HepG2 (cell line): ENCODE measurements around the gene ECSCR. TPM values are rescaled to one million over a fixed set of nuclear protein-coding genes. Genes with fewer than 3 reads are reported as not detected.
A peak's percentile ranks its signal among the peaks of the same experiment; 100 is the strongest.

Experiments
- ATAC-seq: fragments of 200-7000 bp; cut with Tn5 transposase; 3 replicates; pipeline ENCODE4 v1.9.1; 2020; ENCODE audit warnings: mild to moderate bottlenecking, moderate library complexity
- BruUV-seq: library from RNA; stranded (reverse); fragments of 400-500 nt; replicated peaks from 2 replicates; lab custom pipeline; 2021; lab: Mats Ljungman, UMichigan
- CTCF ChIA-PET: fragments of 300-600 bp; formaldehyde crosslinking; extraction: SDS; loops from one replicate; lab custom pipeline; 2021; ENCODE audit warnings: low total read pairs, inconsistent platforms, low intra/inter-chr PET ratio; lab: Yijun Ruan, JAX
- POLR2A ChIA-PET: fragments of 350-600 bp; sonication (Branson Sonifier 250); formaldehyde crosslinking; loops from one replicate; lab custom pipeline; 2020; ENCODE audit warnings: antibody characterized with exemption, inconsistent platforms; lab: Yijun Ruan, JAX
- DNase-seq: peaks from one replicate; pipeline ENCODE4 v3.0.0-alpha.2; 2015; ENCODE audit warnings: low spot score
- FAIRE-seq: peaks from 3 replicates; lab custom pipeline; 2011; peaks lifted over from hg19 to GRCh38; lab: Jason Lieb, UNC
- H2AFZ ChIP-seq: one replicate; pipeline ENCODE4 v1.6.1; 2011; ENCODE audit warnings: low read length, inconsistent platforms
- H3K27ac ChIP-seq: fragments of 300-600 bp; 3 replicates; pipeline ENCODE4 v1.8.0; 2011; ENCODE audit warnings: mixed run types, mild to moderate bottlenecking, mixed read lengths, low read length, inconsistent platforms; ENCODE audit not compliant: insufficient read depth; ENCODE audit errors: extremely low read length
- H3K27me3 ChIP-seq, 2 experiments: fragments of 200-600 bp in 1 of 2; 2 replicates in 1 of 2; 3 replicates in 1 of 2; pipeline versions ENCODE4 v1.6.0 to v1.8.0; 2011; ENCODE audit warnings: low read length in 2 of 2, mild to moderate bottlenecking in 2 of 2, moderate library complexity in 2 of 2, inconsistent platforms in 1 of 2; ENCODE audit not compliant: insufficient read depth in 2 of 2, control insufficient read depth in 1 of 2
- H3K36me3 ChIP-seq, 2 experiments: fragments of 200-600 bp in 1 of 2; replicated peaks in 1 of 2; 2 replicates in 1 of 2; 3 replicates in 1 of 2; pipeline versions ENCODE4 v1.5.1 to v1.8.0; 2011; ENCODE audit warnings: low read length in 2 of 2, inconsistent platforms in 1 of 2; ENCODE audit not compliant: insufficient read depth in 2 of 2, control insufficient read depth in 1 of 2
- H3K4me1 ChIP-seq: 2 replicates; pipeline ENCODE4 v1.5.1; 2012; ENCODE audit warnings: low read length, inconsistent platforms; ENCODE audit not compliant: insufficient read depth
- H3K4me2 ChIP-seq: 2 replicates; pipeline ENCODE4 v1.6.0; 2011; ENCODE audit warnings: low read depth, low read length, inconsistent platforms
- H3K4me3 ChIP-seq, 3 experiments: fragments of 200-600 bp in 1 of 3; sonication (generic), shearing (Covaris generic) in 1 of 3; replicated peaks in 1 of 3; 2 replicates each; pipeline ENCODE4 v1.5.1; 2011 to 2016; ENCODE audit warnings: low read length in 3 of 3, inconsistent platforms in 2 of 3, low read depth in 2 of 3, mild to moderate bottlenecking in 2 of 3, control low read depth in 1 of 3, mixed read lengths in 1 of 3; ENCODE audit not compliant: insufficient read depth in 1 of 3
- H3K79me2 ChIP-seq: one replicate; pipeline ENCODE4 v1.6.1; 2011; ENCODE audit warnings: low read length, inconsistent platforms; ENCODE audit not compliant: insufficient read depth
- H3K9ac ChIP-seq: 2 replicates; pipeline ENCODE4 v1.6.0; 2011; ENCODE audit warnings: mild to moderate bottlenecking, low read depth, low read length, inconsistent platforms; ENCODE audit not compliant: insufficient read depth
- H3K9me3 ChIP-seq: 2 replicates; pipeline ENCODE4 v1.5.1; 2012; ENCODE audit warnings: mild to moderate bottlenecking, low read length
- H4K20me1 ChIP-seq: 2 replicates; pipeline ENCODE4 v1.6.0; 2011; ENCODE audit warnings: inconsistent platforms, mild to moderate bottlenecking, low read length, moderate library complexity; ENCODE audit not compliant: insufficient read depth
- ARHGAP35 ChIP-seq: sonication (generic); formaldehyde crosslinking; IDR thresholded peaks from 2 replicates; pipeline ENCODE4 v1.9.0; 2022; ENCODE audit warnings: mild to moderate bottlenecking, inconsistent platforms, moderate library complexity, missing genetic modification reagents, borderline replicate concordance
- GZF1 ChIP-seq: sonication (generic); formaldehyde crosslinking; IDR thresholded peaks from 2 replicates; pipeline ENCODE4 v1.5.1; 2020; ENCODE audit warnings: mild to moderate bottlenecking, missing genetic modification reagents
- NFAT5 ChIP-seq: sonication (generic); formaldehyde crosslinking; IDR thresholded peaks from 2 replicates; pipeline ENCODE4 v1.4.0; 2020; ENCODE audit warnings: missing genetic modification reagents
- NFKBIZ ChIP-seq: IDR thresholded peaks from 2 replicates; pipeline ENCODE4 v1.6.1; 2018; ENCODE audit warnings: missing genetic modification reagents, missing compliant biosample characterization
- ZBTB8A ChIP-seq: sonication (generic); formaldehyde crosslinking; IDR thresholded peaks from 2 replicates; pipeline ENCODE4 v1.4.0; 2020; ENCODE audit warnings: mild to moderate bottlenecking, low read depth, missing genetic modification reagents, borderline replicate concordance
- ZNF451 ChIP-seq: sonication (generic); formaldehyde crosslinking; IDR thresholded peaks from 2 replicates; pipeline ENCODE4 v1.5.0; 2020; ENCODE audit warnings: mild to moderate bottlenecking, missing genetic modification reagents
- ZNF460 ChIP-seq: sonication (generic); formaldehyde crosslinking; IDR thresholded peaks from 2 replicates; pipeline ENCODE4 v1.5.1; 2020; ENCODE audit warnings: missing genetic modification reagents, mild to moderate bottlenecking, borderline replicate concordance
- ZNF530 ChIP-seq: sonication (generic); formaldehyde crosslinking; IDR thresholded peaks from 2 replicates; pipeline ENCODE4 v1.5.0; 2020; ENCODE audit warnings: low read depth, mild to moderate bottlenecking, missing genetic modification reagents
- ZNF556 ChIP-seq: sonication (generic); formaldehyde crosslinking; IDR thresholded peaks from 2 replicates; pipeline ENCODE4 v1.4.0; 2020; ENCODE audit warnings: mild to moderate bottlenecking, missing genetic modification reagents, borderline replicate concordance
- ZNF879 ChIP-seq: sonication (generic); formaldehyde crosslinking; IDR thresholded peaks from 2 replicates; pipeline ENCODE4 v1.8.1; 2023; ENCODE audit warnings: missing genetic modification reagents
- WGBS: methylation state at CpG from one replicate; pipeline ENCODE4 v1.1.6; 2017; ENCODE audit warnings: low lambda C conversion rate; 5-methylcytosine and 5-hydroxymethylcytosine counted together
- in situ Hi-C: cut with HindIII; loops from 2 replicates; pipeline ENCODE4 v1.10.0; 2017; ENCODE audit warnings: low pct_unique_long_range_greater_than_20kb; ENCODE audit not compliant: extremely low pct_ligation_motif_present
- intact Hi-C: fragments of 100-400 bp; cut with micrococcal nuclease; formaldehyde crosslinking; loops from one replicate; pipeline ENCODE4 v1.10.0; 2022; ENCODE audit not compliant: unreplicated experiment
- polyA plus RNA-seq, 8 experiments: library from polyadenylated mRNA; depleted of rRNA in 3 of 8; stranded (reverse) in 7 of 8; unstranded in 1 of 8; fragments of >200 nt; fragmentation: Illumina TruSeq in 4 of 8; extraction: Trizol in 4 of 8; gene quantifications; 2 replicates each; pipeline versions ENCODE4 v1.2.1 to v1.2.3, GENCODE V29; 2011 to 2016; ENCODE audit warnings: low read depth in 4 of 8, missing spikeins in 1 of 8, mixed read lengths in 1 of 8; ENCODE audit not compliant: insufficient read depth in 1 of 8
- total RNA-seq, 5 experiments: library from RNA; depleted of rRNA; stranded (reverse); fragments of >200 nt; fragmentation: Illumina TruSeq; extraction: Trizol; gene quantifications; 2 replicates each; pipeline ENCODE4 v1.2.3, GENCODE V29; 2016; ENCODE audit warnings: low read depth in 1 of 5
- TF ChIP-seq, protein P1 (sequence below): sonication (generic); formaldehyde crosslinking; conservative IDR thresholded peaks from 2 replicates; pipeline ENCODE4 v1.8.1; 2023; ENCODE audit warnings: missing genetic modification reagents
- TF ChIP-seq, protein P2 (sequence below): sonication (generic); formaldehyde crosslinking; IDR thresholded peaks from 2 replicates; pipeline ENCODE4 v1.8.0; 2022; ENCODE audit warnings: mild to moderate bottlenecking, missing genetic modification reagents

ECSCR gene
- total and polyA plus RNA-seq, 2 of the 13 experiments (the other 11 are each of a cell fraction or from before 2014, with no cell fraction given): 0.18 TPM; not detected in 1

- H3K9ac ChIP-seq: peak overlapping the region; percentile 49
- no peak for ATAC-seq
- no TSS peak for BruUV-seq
- H3K4me1 ChIP-seq: peaks cover 15% of the 10 kb centered on the region
- no peaks in the 10 kb centered on the region for H4K20me1 ChIP-seq
- no peaks in the 10 kb centered on the region for H3K79me2 ChIP-seq
- peak overlapping the region; percentile 94 for H3K4me2 ChIP-seq
- H3K9me3 ChIP-seq: no peaks in the 10 kb centered on the region
- no peaks in the 10 kb centered on the region for H3K36me3 ChIP-seq
- H2AFZ ChIP-seq: peak overlapping the region; percentile 54
- intact Hi-C loops: loop anchor here (5.0 to 10.0 kb wide), 2 partner anchors 64 to 306 kb away; no protein-coding TSS in a partner anchor
- in situ Hi-C loops: no loop called here
- peak overlapping the region; percentile 89 to 98 (median 89) for H3K4me3 ChIP-seq
- CTCF ChIA-PET: no interaction called here
- H3K27ac ChIP-seq: peak overlapping the region; percentile 6
- 0 out of 5 replicates have a peak, but pooled peaks cover 0 to 5% of the 10 kb centered on the region in 2 experiments for H3K27me3 ChIP-seq
- POLR2A ChIA-PET: interaction anchor here (0.8 to 2.4 kb wide), 19 partner anchors 8 to 145 kb away, joined by 3 to 52 read pairs (median 4); partner anchors contain the start of genes MATR3, SPATA24, STING1 and UBE2D2
- no peak for FAIRE-seq
- 19% methylated on average over 7 of the region's 8 CpGs for WGBS
- DNase-seq: no peak
- TF ChIP-seq ZBTB8A (CRISPR knock-in tag) (no peak), ARHGAP35 (CRISPR knock-in tag) (no peak), ZNF556 (CRISPR knock-in tag) (no peak), ZNF530 (CRISPR knock-in tag) (no peak), ZNF460 (CRISPR knock-in tag) (no peak), ZNF451 (0 out of 2 replicates have a peak, but pooled peaks have one; percentile 56), GZF1 (CRISPR knock-in tag) (0 out of 2 replicates have a peak, but pooled peaks have one; percentile 3), NFKBIZ (CRISPR knock-in tag) (no peak), NFAT5 (CRISPR knock-in tag) (no peak), ZNF879 (CRISPR knock-in tag) (no peak)
- TF ChIP-seq, protein P1, sequence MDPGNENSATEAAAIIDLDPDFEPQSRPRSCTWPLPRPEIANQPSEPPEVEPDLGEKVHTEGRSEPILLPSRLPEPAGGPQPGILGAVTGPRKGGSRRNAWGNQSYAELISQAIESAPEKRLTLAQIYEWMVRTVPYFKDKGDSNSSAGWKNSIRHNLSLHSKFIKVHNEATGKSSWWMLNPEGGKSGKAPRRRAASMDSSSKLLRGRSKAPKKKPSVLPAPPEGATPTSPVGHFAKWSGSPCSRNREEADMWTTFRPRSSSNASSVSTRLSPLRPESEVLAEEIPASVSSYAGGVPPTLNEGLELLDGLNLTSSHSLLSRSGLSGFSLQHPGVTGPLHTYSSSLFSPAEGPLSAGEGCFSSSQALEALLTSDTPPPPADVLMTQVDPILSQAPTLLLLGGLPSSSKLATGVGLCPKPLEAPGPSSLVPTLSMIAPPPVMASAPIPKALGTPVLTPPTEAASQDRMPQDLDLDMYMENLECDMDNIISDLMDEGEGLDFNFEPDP (CRISPR knock-in tag): no peak
- TF ChIP-seq, protein P2, sequence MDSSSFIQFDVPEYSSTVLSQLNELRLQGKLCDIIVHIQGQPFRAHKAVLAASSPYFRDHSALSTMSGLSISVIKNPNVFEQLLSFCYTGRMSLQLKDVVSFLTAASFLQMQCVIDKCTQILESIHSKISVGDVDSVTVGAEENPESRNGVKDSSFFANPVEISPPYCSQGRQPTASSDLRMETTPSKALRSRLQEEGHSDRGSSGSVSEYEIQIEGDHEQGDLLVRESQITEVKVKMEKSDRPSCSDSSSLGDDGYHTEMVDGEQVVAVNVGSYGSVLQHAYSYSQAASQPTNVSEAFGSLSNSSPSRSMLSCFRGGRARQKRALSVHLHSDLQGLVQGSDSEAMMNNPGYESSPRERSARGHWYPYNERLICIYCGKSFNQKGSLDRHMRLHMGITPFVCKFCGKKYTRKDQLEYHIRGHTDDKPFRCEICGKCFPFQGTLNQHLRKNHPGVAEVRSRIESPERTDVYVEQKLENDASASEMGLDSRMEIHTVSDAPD (CRISPR knock-in tag): peak; percentile 10; the same call in 1 of the 2 replicates
Measured at GRCh38 chr5:139438707-139439012, 23.9 kb downstream of the ECSCR start.
